HG03558 (cell line): Measurements from ENCODE around the gene DMXL2.
"Not testable (repeated sequence)": the region's sequence is repeated elsewhere in the genome, so short reads cannot be mapped to it uniquely, and the experiment has no call there.

ENCODE experiments used
- ATAC-seq: cut with Tn5 transposase; IDR thresholded peaks from one replicate; pipeline ENCODE4 v1.9.1; 2021; ENCODE audit warnings: moderate number of reproducible peaks; ENCODE audit not compliant: unreplicated experiment; ENCODE audit errors: extremely low read depth

The DMXL2 gene

DNA sequence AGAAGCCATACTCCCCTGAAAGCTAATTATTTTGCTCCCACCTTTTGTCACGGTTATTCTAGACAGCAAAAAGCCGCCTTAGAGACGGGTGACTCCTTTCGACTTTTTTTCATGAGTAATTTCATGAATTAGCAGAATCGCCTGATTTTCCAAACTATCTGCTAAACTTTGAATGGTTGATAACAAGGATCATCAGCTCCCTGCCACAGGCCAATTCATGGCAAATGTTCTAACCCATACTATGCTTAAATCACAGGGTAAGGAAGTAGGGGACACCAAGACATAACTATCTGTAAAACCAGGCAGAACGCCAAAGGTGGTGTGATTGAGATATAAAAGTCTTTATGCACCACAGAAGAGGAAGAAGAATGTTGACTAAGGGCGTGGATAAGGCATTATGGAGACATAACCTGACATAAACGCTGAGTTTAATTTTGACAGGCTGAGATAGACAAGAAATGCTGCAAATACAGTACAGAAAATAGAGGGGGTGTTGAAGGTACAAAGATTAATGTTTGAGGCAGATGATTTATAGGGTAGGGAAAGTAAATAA is 891 bp upstream of the DMXL2 start:
- no peak for ATAC-seq

DNA sequence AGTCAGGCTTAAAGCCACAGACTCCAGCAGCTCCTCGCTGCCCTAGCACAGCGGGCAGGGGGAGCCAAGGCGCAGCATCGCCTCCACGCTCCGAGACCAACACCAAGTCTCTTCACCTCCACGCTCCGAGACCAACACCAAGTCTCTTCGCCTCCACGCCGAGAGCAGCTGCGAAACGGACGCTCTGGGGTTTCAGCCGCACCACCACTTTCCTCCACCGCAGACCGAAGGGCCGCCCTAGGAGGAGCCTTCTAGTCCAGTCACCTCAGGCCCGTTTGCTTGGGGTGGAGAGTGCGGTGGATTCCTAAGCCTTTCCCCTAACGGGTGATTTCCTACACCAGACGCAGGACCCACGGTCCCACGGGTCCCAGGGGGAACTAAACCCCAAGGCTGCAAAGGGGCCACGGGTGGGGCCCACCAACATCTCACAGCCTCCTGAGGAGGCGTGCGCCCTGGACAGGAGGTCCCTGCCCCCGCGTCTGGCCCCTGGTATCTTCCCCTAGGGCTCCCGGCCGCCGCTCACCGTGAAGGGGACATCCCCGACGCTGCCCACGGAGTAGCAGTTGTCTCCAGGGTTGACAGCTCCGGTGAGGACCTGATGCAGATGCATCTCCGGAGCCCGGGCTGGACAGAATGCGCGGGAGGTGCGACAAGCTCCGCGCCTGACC is 501 bp downstream of the DMXL2 start:
- no peak for ATAC-seq

DNA sequence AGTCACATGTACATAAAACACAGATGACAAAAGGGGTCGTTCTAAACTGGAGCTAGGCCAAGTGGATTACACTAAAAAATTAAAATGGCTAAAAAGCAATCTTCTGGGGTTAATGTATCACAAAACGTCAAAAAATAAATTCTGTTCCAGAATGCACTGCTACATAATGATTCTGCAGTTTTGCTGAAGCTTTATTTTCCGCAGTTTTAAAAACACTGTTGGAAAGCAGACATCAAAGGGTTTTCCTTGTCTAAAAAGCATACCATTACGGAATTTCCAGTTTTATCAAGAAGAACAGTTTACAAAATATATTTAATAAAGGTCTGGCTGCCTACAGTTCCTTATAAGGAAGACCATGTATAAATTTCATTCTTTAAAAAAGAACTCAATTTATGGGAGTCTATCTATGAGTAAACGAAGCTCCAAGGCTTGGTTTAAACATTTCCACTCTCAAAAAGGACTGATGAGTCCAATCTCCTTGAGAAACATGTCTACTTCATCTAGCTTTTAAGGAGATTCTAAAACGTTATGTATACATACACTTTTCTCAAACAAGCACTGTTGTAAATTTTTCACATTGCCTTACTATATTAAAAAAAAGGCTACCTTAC is 1.3 kb downstream of the DMXL2 start:
- no peak for ATAC-seq

DNA sequence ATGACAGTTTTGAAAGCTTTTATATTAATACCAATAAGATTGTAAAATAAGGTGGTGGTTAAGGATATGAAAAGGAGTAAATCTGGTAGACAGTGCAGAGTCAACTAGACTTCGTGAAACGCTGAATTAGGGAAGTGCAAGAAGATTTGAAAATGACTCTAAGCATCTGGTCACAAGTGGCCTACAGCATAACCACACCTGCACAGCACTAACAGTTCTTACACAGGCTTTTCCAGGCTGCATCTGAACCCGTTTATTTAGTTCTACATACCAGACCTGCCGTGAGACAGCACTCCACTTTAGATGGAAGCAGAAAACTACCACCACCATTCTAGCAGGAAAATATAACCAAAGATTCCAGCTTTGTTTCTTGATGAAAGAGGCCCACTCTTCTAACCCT is 1.9 kb downstream of the DMXL2 start:
- ATAC-seq: no peak

DNA sequence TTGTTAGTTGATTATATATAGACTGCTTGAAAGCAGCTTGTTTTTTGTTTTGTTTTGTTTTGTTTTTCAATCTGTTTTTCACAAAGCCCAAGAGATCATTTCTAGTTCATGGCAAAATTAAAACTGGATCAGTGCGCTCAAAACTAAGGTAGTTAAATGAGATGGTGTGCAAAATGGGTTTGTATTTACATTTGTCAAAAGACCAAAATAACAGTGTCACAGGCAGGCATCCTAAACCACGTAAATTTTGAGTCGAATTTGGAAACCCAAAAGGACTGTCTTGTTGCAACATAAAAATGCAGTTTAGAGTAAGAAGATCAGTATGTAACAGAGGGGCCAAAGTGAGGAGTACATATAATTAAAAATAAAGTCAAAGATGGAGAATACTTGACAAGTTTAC is 2.4 kb downstream of the DMXL2 start:
- no peak for ATAC-seq

DNA sequence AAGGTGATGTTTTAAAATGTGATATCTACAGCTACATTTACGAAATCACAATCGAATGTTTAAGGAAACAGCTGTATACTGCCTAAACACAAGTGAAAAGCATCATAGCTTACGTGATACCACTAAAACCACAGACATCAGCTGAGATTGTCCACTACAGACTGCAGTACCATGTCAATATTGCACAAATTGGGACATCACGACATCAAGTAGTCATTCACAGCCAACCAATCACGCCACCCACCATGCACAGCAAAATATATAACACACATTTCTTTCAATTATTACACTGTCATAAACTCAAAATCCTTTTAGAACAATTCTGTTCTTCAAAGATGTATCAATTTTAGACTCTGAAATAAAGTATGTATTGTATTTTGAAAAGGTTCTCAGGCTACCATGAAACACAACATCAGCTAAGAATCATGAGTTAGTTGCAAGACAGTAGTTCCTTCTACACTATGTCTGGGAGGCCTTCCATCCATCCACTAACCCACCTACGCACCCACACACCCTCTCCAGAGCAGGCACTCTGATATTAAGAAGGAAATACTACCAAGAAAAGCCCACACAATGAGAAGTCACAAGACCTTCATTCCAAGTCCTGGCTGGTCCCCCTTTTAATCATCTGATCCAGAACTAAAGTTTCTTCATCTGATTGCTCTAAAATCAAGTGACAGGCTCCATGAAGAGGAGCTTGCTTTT is 3.1 kb downstream of the DMXL2 start:
- ATAC-seq: no peak

DNA sequence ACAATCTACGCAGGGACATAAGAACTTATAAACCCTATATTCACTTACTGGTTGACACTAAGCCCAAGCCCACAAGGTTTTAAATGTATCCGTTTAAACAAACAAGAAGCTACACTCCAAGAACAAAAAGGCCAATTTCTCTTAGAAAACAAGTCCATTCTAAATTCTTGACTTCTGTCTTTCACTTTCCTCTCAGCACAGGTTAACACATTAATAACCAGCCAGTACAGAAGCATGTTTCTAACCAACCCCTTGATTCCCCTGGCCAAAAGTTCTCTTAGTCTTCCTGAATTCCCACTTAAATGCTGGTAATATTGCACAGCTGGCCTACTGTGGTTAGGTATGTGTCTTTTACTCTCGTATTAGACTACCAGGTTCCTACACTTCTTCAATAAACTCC is 4.7 kb downstream of the DMXL2 start:
- no peak for ATAC-seq

DNA sequence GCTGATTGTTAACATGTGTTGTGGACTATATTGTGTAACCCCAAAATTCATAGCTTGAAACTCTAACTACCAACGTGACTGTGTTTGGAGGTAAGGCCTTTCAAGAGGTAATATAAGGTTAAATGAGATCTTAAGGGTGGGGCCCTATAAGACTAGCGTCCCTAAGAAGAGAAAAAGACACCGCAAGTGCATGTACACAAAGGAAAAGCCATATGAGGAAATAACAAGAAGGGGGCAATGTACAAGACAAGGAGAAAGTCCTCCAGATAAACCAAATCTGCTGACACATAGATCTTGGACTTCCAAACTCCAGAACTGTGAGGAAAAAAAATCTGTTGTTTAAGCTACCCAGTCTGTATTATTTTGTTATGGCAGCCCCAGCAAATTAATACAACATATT is 8.6 kb downstream of the DMXL2 start:
- no peak for ATAC-seq

DNA sequence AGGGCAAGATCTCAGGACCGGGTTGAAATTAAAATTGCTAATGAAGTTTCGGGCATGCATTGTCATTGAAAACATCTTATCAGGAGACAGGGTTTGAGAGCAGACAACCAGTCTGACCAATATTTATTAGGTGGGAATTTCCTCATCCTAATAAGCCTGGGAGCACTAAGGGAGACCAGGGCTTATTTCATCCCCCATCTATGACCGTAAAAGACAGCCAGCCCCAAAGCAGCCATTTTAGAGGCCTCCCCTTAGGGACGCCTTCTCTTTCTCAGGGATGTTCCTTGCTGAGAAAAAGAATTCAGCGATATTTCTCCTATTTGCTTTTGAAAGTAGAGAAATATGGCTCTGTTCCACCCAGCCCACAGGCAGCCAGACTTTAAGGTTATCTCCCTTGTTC is 9.9 kb downstream of the DMXL2 start:
- ATAC-seq: not testable (repeated sequence)

DNA sequence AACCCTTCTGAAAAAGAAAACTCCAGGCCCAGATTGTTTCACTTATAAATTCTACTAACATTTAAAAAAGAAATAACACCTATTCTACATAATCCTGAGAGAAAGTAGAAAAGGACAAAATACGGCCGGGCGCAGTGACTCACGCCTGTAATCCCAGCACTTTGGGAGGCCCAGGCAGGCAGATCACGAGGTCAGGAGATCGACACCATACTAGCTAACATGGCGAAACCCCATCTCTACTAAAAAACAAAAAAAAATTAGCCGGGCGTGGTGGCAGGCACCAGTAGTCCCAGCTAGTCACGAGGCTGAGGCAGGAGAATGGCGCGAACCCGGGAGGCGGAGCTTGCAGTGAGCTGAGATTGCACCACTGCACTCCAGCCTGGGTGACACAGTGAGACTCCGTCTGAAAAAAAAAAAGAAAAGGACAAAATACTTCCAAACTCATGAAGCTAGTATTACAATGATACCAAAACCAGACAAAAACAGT is 19.1 kb downstream of the DMXL2 start:
- not testable (repeated sequence) for ATAC-seq

DNA sequence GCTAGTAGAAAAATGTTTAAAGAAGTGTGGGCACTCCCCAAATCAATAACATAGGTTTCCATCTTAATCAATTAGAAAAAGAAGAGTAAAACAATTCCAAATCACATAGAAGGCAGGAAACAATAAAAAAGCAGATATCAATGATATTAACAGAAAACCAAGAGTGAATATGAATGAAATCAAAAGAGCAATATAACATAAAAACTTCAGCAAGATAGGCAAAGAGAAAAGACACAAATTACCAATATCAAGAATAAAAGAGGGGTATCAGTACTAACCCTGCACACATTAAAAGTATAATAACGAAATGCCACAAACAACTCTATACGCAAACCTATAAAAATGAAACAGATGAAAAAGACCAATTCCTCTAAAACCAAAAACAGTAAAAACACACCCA is 19.6 kb downstream of the DMXL2 start:
- ATAC-seq: no peak

DNA sequence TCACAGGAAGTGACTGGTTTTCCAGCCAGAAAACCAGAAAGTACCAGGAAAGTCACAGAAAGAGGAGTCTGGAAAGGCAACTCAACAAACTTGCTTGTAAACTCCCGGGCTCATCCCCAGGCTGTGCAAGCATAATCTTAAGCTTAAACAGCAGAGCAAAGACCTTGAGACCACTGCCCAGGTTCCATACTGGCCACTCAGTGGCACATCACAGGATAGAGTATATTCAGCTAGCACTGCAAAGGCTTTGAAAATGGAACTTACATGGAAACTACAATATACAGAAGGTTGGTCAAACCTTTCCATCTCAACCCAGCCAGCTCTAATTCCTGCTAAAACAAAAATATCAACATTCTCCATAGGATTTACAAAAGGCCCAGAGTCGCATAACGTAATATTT is 20.1 kb downstream of the DMXL2 start:
- ATAC-seq: no peak

DNA sequence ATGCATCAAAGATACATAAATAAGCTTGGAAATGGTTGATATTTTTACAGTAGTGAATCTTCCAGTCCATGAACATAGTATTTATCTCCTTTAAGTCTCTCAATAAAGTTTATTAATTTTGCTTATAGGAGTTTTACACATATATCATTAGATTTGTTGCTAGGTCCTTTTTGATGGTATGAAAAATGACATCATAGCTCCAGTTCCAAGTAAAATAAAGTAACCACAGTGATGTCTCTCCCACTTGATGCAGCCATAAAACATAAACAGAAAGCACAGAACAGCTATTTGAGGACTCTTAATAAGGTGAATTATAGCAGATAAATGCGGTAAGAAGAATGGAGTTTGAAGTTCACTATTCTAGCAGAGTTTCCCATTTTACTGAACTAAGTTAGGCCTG is 20.8 kb downstream of the DMXL2 start:
- no peak for ATAC-seq

DNA sequence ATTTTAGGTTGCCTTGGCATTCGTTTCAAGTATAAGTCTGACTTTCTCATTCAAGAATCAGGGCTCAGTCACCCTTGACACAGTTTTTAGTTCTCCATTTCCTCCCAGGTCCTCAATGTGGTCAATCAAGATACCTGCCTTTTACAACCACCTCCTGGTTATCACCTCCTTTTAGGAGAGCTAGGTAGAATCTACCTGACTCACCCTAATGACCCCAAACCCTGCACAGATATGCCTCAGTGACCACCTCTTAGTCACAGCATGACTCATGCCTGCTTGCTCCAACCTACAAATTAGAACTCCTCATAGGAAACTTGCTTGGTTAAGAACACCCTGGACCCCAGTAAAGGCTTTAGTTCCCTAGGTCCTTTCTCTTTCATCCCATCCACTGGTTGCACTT is 22.5 kb downstream of the DMXL2 start:
- ATAC-seq: no peak

DNA sequence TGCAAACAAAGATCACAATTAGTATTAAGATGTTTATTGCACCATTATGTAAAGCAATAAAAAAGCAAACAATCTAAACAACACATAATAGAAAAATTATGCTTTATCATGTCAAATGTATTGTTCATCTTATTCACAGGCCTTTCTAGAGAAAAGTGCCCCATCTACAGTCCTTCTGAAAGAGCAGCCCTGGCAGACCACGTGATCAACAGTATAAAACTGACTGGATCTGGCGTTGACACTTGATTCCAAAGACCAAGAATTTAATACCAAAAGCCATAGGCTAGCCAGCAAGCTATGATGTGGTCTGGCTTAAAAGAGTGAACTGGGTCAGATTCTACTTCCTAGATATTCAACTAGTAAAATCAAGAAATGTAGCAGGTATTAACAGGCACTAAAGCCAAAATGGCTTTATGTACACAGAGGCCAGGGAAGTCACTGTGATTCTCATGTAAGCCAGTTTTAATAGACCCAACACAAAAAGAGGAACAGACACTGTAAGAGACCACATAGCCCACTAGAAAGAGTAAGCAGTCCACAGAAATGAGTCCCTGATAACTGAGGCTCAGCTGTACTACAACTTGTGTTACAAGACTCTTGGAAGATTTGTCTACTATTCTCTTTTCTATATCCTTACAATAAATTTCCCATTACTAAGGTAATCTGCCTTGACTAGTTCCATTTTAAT is 32.5 kb downstream of the DMXL2 start:
- no peak for ATAC-seq

DNA sequence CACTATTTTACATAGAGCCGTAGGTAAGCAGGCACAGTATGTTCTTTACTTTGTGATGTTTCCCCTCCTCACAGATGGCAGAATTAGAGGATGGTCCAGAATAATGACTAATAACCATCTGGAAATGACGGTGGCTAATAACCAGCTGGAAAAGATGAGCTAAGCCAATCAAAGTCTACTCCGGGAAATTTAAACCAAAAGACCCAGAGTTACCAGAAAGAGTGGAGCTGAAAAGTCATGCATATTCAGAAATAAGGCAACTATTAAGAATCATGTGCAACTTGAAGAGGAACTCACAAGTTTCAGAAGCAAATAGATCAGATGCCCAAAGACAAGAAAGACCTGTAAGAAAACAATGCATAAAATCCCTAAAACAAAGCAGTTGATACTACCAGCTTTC is 33.6 kb downstream of the DMXL2 start:
- no peak for ATAC-seq

DNA sequence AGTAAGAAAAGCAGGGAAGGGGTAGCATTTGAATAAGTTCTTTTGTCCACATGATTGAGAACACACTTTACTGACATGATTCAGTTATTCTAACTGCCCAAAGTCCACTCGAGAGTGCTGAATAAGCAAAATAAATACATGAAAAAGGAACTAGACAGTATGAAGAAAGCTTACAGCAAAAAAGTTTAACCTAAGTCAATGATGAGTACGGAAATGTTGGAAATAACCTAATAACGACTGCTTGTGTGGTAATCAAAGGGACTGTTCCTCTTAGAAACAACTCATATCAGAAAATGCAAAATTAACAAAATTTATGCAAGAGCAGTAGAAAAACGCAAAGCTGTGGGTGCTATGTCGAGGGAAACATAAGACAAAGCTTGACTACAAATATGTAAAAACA is 36.6 kb downstream of the DMXL2 start:
- ATAC-seq: no peak

DNA sequence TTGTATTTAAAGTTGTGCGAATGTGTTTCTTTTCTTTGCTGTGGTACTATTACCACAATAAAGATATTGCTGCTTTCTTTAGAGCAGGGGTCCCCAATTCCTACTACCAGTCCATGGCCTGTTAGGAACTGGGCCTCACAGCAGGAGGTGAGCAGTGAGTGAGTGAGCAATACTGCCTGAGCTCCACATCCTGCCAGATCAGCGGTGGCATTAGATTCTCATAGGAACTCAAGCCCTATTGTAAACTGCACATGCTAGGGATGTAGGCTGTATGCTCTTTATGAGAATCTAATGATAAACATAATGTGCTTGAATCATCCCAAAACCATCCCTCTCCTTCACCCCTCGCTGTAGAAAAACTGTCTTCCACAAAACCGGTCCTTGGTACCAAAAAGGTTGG is 41.6 kb downstream of the DMXL2 start:
- ATAC-seq: no peak

DNA sequence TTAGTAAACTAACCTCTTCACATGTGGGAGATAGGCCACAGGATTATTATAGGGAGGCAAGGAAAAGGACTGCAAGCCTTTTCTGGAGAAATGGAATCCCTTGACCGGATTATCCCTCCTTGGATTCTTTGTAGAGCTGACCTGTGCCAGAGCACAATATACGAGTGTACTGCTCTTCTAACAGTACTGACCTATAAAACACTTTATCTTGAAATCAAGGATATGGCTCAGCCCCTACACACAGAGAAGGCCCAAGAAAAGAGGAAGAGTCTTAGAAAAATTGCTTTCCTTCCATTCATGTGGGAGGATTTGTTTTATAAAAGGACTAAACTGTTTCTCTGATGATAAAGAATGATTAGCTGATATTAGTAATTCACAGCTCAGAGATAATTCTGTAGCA is 42.2 kb downstream of the DMXL2 start:
- ATAC-seq: no peak

DNA sequence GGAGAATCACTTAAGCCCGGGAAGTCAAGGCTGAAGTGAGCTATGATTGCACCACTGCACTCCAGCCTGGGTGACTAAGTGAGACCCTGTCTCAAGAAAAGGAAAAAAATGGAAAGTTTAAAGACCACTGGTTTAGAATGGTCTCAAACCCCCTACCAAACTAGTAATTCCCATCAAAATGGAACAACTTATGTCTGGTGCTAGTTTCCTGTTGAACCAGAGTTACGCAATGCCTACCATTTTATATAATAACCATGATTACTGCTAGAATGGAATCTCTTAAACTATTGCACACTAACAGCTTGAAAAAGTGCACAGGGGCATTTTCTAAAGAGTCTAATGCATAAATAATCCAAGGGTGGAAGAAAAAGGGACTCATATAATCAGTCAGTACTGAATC is 43.6 kb downstream of the DMXL2 start:
- no peak for ATAC-seq
